GM18909 (cell line): ENCODE results near the gene HAX1.
"Not testable (repeated sequence)": the region's sequence is repeated elsewhere in the genome, so short reads cannot be mapped to it uniquely, and the experiment has no call there.

ENCODE experiments used
- ATAC-seq: cut with Tn5 transposase; IDR thresholded peaks from one replicate; pipeline ENCODE4 v1.9.1; 2021; ENCODE audit warnings: mild to moderate bottlenecking; ENCODE audit not compliant: unreplicated experiment, poor library complexity

HAX1 gene

DNA sequence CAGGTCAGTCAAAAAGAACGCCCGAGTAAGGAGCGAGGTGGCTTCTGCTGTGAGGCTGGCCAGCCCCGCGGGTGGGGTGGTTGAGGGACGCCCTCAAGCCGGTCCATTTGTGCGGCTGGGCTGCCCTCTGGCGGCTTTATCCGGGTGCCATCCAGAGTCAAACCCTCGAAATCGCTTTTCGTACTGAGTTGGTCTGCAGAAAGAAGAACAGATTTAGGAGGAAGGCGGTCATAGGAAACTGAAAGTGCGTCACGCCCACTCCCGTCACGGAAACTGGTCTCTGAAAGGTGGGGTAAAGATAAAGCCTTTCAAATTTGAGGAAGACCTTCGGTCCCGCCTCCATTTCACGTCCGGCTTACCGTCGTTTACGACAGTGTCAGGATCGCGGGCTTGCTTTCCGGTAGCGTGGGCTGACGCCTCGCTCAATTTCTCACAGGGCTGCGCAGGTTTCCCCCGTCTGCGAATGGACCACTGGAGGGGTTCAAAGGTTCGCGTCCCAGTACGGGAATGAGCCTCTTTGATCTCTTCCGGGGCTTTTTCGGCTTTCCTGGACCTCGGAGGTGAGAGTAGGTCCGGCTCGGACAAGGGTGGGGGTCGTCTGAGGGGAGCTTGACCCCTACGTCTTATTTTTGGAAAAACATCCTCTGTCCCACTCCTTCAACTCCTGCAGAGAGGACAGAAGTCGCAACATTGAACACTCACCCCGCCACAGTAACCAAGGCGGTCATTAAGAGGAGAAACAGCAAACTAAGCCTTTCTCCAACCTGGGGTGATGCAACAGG lies at the start of gene HAX1:
TSS of gene HAX1 (plus strand) at position 413 of the 782 bp plus-strand sequence. CDS start at position 508, 95 bp downstream.
- peak; percentile 92 for ATAC-seq

DNA sequence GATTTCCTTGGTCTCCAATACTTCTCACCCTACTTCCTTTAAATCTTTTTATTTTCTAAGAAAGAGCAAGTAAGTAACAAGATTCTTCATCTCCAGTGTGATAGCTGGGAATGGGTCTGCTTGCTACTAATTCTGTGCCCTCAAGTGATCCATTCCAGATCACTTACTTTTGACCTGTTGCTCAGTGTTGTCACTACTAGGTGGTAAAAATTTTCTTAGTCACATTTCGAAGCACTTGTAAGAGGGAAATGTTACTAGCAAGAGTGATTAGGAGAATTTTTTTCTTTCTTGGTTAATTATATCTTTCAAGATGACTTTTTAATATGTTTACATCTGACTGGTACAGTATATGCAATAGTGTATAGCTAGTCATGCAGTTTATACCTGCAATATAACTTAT lies 49.5 kb upstream of the HAX1 start:
- no peak for ATAC-seq

DNA sequence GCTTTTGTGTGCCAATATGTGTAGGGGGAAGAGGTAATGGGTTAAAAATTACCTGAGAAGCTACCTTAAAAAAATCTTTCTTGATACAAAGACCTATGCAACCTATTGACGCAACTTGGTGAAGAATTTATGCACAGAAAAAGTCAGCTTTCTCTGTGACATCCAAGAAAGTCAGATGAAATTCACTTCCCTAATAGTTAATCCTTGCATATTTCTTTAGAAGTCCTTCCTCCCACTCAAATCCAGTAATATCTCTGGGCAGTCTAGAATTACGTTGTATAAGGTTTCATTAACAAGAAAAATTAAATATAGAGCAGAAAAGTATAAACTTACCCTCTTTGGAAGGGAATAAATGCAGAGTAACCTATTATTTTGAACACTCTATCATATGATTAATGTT lies 48.8 kb upstream of the HAX1 start:
- no peak for ATAC-seq

DNA sequence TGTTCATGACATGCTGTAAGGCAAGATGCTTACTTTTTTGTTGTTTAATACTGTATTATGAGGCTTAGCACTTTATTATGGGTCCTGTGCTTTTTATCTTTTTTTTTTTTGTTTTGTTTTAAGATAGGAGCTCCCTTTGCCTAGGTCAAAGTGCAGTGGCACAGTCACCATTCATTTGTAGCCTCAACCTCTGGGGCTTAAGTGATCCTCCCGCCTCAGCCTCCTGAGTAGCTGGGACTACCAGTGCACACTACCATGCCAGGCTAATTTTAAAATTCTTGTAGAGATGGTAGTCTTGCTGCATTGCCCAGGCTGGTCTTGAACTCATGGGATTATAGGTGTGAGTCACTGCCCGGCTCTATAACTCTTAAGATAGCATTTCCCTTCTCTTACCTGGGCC lies 47.1 kb upstream of the HAX1 start:
- no peak for ATAC-seq

DNA sequence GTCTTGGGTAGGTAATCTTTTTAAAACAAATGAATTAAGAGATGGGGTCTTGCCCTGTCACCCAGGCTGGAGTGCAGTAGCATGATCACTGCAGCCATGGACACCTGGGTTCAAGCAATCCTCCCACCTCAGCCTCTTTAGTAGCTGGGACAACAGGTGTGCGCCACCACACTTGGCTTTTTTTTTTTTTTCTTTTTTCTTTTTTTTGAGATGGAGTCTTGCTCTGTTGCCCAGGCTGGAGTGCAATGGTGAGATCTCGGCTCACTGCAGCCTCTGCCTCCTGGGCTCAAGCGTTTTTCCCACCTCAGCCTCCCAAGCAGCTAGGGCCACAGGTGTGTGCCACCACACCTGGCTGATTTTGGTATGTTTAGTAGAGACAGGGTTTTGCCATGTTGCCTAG lies 41.3 kb upstream of the HAX1 start:
- not testable (repeated sequence) for ATAC-seq

DNA sequence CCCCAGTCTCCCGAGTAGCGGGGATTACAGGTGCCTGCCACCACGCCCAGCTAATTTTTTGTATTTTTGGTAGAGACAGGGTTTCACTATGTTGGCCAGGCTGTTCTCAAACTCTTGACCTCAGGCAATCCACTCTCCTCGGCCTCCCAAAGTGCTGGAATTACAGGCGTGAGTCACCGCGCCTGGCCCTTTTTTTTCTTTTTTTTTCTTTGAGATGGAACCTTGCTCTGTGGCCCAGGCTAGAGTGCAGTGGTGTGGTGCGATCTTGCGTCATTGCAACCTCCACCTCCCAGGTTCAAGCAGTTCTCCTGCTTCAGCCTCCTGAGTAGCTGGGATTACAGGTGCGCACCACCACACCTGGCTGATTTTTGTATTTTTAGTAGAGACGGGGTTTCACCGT lies 39.3 kb upstream of the HAX1 start:
- ATAC-seq, result not testable (repeated sequence)

DNA sequence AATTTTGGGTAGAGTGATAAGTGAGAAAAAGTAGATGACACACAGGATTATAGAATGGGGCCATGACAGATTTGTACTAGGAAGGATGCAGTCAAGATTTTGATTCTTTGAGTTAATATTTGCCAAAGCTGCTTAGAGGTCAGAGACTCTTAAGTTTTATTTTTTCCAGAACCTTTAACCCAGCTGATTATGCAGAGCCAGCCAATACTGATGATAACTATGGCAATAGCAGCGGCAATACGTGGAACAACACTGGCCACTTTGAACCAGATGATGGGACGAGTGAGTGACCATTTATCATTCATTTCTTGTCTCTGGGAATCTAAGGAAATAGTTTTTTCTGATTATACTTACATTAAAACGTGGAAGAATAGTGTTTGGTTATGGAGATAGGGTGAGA lies 35.6 kb upstream of the HAX1 start:
- no peak for ATAC-seq

DNA sequence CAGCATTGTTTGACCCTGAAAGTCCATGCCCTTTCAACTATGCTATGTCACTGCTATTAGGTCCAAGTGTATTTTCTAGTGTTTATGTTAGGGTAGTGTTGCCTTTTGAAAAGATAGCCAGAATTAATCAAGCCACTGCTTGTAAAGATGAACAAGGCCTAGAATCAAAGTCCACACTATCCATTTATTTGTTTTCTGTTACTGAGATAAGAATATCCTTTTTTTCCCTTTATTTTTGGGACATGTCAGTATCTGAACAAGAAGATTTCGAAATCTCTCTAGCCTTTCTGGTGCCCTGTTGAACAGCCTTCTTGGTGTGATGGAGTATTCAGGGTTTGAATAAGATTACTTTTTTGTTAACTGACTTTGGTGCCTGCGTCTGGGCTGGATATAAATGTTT lies 35.0 kb upstream of the HAX1 start:
- no peak for ATAC-seq

DNA sequence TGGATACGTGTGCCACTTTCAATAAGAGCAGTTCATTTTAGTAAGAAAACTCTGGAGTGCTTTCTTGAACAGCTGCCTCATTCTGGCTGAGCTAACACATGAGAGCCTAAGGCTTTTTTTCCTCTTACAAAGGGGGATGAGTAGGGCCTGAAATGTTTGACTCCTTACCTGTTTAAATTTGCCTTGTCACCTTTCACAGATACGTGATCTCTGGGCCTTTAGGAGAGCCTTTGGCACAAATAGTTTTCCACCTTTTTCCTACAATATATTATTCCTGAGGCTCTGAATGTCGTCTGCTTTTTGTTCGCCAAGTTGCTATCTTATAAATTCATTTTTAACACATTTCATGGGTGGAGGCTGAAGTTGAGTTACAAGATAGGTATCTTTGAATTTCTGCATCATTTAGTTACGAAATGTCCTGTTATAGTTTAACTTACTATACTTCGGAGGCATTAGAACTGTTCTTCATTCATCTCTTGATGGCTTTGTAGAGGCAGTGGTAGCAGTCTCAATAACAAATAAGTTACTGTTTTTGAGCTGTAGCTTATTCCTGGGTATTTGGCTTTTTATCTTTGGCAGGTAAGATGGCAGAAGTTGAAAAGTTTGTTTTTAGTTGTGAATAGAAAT lies 34.4 kb upstream of the HAX1 start:
- no peak for ATAC-seq

DNA sequence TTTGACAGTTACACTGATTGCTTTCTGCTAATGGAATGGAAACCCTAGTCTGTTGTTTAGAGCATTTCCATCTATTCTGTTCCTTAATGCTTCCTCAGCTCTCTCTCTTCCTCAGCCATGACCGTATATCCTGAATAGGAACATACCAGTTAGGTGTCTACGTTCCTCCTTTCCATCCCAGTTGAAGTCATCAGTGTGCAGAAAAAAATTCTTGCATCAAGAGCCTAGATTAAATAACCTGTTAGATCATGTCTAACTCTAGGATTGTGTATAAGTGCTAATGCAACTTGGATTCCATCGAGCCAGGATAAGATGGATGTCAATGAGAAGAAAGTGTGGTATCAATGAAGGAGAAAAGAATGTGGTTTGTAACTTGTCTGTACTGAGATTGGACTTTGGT lies 32.9 kb upstream of the HAX1 start:
- ATAC-seq, result no peak

DNA sequence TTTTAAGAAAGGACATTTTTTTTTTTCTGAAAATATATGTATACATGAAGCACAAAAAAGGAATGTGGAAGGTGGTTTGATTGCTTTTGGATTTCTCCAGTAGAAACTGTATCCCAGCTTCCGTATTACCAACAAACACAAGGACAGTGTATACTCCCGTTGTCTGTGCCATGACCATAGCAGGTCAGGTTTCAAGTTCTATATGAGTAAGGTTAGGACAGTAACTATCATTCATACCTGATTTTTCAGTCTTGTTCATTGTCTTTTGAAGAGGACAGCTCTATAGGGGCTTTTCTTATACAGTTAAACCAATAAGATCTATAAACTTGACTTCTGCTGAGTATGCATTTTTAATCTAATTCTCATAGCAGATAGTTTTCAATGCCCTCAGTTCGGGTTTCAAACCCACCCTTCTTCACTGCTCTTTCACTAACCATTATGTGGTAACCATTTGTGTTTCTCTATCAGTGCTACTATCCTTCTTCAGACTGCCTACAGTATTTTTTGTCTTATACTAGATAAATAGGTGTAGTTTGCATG lies 32.1 kb upstream of the HAX1 start:
- ATAC-seq, result no peak

DNA sequence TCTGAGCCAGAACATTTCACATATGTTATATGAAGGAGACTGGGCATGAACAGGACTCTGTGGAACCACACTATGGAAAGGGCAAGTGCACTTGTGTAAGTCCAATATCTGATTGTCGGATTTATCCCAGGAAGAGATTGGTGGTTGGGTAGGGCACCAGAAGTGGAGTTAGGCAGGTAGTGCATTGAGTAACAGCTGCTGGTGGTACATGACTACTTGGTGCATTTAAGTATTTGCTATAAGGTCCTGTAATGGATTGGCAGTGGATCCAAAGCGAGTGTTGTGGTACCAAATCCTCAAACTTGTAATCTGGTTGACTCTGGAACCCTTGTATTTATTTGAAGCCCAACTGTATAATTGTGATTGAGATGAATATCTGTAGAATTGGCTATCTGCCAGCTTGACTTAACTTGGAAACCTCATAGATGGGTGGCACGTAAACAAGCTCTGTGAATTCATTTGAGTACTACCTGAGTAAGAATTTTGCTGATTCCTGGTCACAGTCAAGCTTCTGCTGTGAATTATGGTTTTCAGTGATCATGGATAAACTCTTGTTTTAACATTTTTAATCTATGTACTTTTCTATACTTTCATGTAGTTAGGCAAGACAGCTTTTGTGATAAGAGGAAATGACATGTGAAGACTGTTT lies 30.6 kb upstream of the HAX1 start:
- no peak for ATAC-seq

DNA sequence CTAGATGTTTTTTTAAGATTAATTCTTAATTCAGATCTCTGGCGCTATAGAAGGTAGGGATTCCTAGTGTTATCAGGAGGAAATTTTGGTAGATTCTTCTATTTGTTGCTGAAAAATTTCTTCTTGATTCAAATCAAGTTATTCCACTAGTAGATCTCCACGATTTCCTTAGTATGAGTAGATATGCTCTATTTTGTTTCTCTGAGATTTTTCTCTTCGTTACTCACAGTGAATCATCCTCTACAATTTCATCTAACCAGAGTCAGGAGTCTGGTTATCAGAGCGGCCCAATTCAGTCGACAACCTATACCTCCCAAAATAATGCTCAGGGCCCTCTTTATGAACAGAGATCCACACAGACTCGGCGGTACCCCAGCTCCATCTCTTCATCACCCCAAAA lies 18.8 kb upstream of the HAX1 start:
- no peak for ATAC-seq

DNA sequence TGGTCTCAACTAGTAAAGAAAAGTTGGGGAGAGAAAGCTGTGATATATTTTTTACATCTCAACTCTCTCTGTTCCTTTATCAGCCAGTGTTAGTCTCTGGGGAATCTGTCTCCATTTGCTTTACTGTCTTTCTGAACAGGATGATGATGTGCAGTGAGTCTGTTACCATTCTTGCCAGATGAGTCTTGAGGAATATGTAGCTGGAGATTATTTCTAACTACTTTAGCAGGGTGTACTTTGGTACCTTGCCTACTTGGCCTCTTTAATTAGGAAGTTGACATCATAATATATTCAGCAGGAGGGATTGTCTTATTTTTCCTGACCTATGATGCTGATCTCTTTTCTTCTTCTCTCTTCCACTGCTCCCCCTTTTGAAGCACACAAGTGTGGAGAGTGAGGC lies 15.7 kb upstream of the HAX1 start:
- no peak for ATAC-seq

DNA sequence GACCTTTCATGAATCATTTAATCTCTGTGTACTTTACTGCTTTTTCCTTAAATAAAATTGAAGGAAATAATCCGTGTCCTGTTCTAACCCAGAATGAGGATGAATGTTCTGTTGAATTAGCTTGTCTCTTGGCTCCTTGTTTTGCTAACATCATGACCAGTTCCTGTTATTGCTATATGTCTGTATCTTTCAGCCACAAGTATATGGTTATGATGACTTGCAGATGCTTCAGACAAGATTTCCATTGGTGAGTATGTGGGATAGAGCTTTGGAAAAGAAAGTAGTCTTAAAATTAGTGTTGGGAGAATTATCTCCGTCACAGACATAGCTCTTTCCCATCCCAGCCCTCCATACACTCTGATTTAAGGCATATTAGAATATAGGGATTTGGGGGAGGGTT lies 13.6 kb upstream of the HAX1 start:
- no peak for ATAC-seq

DNA sequence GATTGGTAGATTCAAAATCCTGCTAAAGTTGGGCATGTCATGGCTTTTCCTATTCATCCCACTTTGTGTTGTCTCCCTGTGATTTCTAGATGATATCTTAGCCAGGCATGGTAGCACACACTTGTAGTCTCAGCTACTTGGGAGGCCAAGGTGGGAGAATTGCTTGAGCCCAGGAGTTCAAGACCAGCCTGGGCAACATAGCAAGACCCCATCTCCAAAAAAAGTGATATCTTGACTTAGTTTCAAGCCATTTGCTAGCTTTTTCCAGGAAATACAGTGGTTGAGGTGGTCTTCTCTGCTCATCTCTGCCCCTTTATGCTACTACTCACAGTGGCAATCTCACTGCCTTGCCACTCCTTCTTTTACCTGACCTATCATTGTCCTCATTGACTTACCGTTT lies 12.3 kb upstream of the HAX1 start:
- no peak for ATAC-seq

DNA sequence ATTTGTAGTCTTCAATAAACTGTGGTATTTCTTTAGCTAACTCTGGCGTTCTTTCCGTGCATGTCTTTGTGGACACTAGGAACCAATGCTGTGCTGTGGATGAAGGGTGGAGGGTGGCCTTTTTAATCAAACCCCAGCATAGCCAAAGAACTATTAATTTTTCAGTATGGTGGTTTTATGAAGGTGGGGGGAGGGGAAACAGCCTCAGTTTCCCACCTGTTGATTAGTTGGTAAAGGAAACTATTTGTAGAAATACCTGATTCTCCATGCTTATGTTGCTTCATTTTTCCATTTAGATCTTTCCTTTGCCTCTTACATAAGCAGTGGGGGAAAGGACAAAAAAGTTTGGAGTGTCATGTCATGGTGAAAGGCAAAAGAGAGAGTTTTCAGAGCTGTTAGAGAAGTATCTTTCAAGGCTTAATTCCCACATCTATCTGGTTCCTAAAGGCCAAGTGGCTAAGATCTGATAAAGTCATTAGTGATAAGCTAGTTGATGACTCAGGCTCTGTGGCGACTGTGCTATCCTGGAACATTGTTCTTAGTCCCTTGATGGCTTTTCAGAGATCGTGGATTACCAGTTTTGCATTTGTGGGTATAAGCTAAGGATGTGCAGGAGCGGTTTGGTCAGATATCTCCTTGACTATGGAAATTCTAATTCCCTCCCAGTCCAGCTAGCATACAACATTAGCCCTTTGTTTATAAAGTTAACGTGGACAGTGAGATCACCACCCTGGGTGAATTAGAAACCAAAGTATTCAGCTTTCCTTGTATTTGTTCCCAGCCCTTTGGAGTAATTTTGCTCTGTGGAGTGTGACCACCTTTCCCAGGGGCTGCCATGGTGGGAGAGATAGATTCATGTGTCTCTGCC lies 8.7 kb upstream of the HAX1 start:
- ATAC-seq, result no peak

DNA sequence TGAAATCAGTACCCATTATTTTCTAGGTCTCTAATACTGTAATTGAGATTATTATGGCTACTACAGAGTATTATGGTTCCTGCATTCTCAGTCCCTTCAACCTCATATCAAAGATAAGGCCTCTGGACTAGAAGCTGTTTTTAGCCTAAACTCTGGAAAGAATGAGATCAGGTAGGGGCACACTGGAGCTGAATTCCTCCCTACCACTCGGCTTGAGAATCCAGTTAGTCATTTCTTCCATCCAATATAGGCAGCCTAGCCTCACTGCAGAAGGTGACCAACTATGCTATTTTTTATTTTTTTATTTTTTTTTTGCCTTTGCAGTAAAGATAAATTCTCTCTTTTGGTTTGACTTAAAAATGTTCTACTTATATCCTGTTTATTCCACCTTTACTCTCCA lies 8.0 kb upstream of the HAX1 start:
- ATAC-seq, result no peak

DNA sequence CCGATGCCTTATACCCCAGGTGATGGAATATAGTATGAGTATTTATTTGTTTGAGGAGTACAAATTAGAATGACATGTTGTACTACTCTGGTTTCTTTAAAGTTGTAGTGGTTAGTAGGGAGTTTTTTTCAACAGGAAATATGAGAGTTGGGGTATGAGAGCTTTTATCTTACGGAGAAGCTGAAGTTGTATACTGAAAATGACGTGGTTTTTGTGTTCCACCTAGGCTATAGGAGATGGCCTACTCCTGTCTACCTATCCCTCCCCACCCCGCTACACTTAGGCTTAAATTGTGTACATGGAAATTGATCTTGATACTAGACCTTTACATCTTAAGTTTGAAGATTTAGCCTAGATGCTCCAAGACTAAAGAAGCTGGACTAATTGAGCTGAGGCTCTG lies 6.8 kb upstream of the HAX1 start:
- no peak for ATAC-seq

DNA sequence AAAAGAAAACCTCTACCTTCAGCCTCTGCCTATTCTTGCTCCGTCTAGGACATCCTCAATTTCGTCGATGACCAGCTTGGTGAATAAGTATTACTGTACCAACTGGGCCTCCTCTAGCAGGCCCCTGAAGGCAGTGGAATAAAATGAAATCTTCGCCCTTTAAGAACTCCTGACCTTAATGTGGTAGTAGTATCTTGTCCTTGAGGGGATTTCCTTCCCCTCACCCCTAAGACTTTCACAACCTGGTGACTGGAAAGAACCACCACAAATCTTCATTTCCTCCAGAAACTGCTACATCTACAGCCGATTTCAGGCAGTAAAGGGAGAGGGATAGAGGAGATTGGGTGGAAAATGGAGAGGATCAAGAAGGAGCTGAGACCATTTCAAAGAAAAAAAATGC lies 1.6 kb upstream of the HAX1 start:
- no peak for ATAC-seq
